A673 (cell line): Measurements from ENCODE around the gene ZNF880. TPM values are rescaled to one million over a fixed set of nuclear protein-coding genes. Genes with fewer than 3 reads are reported as not detected.

Experiments used
- BruUV-seq: library from RNA; stranded (reverse); fragments of 400-500 nt; replicated peaks from 2 replicates; lab custom pipeline; 2021; lab: Mats Ljungman, UMichigan
- CTCF ChIA-PET: fragments of 300-600 bp; sonication (Branson Sonifier 250); formaldehyde crosslinking; loops from one replicate; lab custom pipeline; 2022; ENCODE audit warnings: antibody characterized with exemption; lab: Charles Lee
- POLR2A ChIA-PET: fragments of 300-600 bp; sonication (Branson Sonifier 250); formaldehyde crosslinking; loops from one replicate; lab custom pipeline; 2022; ENCODE audit warnings: antibody characterized with exemption; ENCODE audit not compliant: low non-redundant PET; lab: Charles Lee
- DNase-seq: peaks from one replicate; pipeline ENCODE4 v3.0.0-alpha.2; 2015; ENCODE audit warnings: low spot score
- H3K27ac ChIP-seq: fragments of 200-600 bp; sonication (generic); 2 replicates; pipeline ENCODE4 v1.5.1; 2016; ENCODE audit warnings: mixed run types, low read depth, mild to moderate bottlenecking, mixed read lengths, antibody characterized with exemption, low read length; ENCODE audit not compliant: poor library complexity, severe bottlenecking
- H3K27me3 ChIP-seq: fragments of 200-600 bp; sonication (generic); replicated peaks from 2 replicates; pipeline ENCODE4 v1.6.1; 2017; ENCODE audit warnings: mixed run types, low read depth, mild to moderate bottlenecking, mixed read lengths, antibody characterized with exemption, low read length; ENCODE audit not compliant: insufficient read depth, poor library complexity
- H3K36me3 ChIP-seq: fragments of 200-600 bp; sonication (generic); 2 replicates; pipeline ENCODE4 v1.6.1; 2016; ENCODE audit warnings: mixed run types, mild to moderate bottlenecking, mixed read lengths, antibody characterized with exemption, low read length; ENCODE audit not compliant: insufficient read depth, poor library complexity, severe bottlenecking
- H3K4me1 ChIP-seq: fragments of 200-600 bp; sonication (generic); 2 replicates; pipeline ENCODE4 v1.6.1; 2017; ENCODE audit warnings: mixed run types, mild to moderate bottlenecking, mixed read lengths, antibody characterized with exemption, low read length; ENCODE audit not compliant: insufficient read depth, poor library complexity, severe bottlenecking
- H3K4me3 ChIP-seq: fragments of 200-600 bp; sonication (generic); 2 replicates; pipeline ENCODE4 v1.5.1; 2016; ENCODE audit warnings: low read depth, mixed run types, mild to moderate bottlenecking, mixed read lengths, low read length; ENCODE audit not compliant: poor library complexity, severe bottlenecking
- H3K9me3 ChIP-seq: fragments of 200-600 bp; sonication (generic); 2 replicates; pipeline ENCODE4 v1.6.1; 2016; ENCODE audit warnings: mixed run types, low read depth, mild to moderate bottlenecking, mixed read lengths, antibody characterized with exemption, low read length; ENCODE audit not compliant: poor library complexity, severe bottlenecking
- EZH2 ChIP-seq: fragments of 200-600 bp; sonication (generic); IDR thresholded peaks from 2 replicates; pipeline ENCODE4 v1.6.1; 2017; ENCODE audit warnings: borderline replicate concordance, low read depth, mild to moderate bottlenecking, mixed read lengths, antibody characterized with exemption, low read length; ENCODE audit not compliant: poor library complexity, severe bottlenecking
- intact Hi-C: fragments of 100-400 bp; cut with micrococcal nuclease; formaldehyde crosslinking; loops from one replicate; pipeline ENCODE4 v1.10.0; 2022; ENCODE audit not compliant: unreplicated experiment
- total RNA-seq: library from RNA; stranded (reverse); gene quantifications from 2 replicates; pipeline ENCODE4 v1.2.3, GENCODE V29; 2021
- TF ChIP-seq, protein P1 (sequence below): fragments of 300-800, 200-600 bp; sonication (generic); conservative IDR thresholded peaks from 2 replicates; pipeline ENCODE4 v1.5.1; 2017; ENCODE audit warnings: low read depth, mild to moderate bottlenecking, antibody characterized with exemption, low read length, moderate library complexity, mixed read lengths

ZNF880 gene
- total RNA-seq, 1 experiment from 2014 or later: 3.7 TPM

DNA sequence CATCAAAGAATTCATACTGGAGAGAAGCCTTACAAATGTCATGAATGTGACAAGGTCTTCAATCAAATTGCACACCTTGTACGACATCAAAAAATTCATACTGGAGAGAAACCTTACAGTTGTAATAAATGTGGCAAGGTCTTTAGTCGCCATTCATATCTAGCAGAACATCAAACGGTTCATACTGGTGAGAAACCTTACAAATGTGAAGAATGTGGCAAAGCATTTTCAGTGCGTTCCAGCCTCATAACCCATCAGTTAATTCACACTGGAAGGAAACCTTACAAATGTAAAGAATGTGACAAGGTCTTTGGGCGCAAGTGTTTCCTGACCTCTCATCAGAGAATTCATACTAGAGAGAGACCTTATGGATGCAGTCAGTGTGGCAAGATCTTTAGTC is 46.0 kb downstream of the ZNF880 start:
- peaks cover 24% of the 10 kb centered on the region for H3K9me3 ChIP-seq
- no TSS peak for BruUV-seq
- ChIA-PET POLR2A (no interaction called here), CTCF (no interaction called here)
- H3K27me3 ChIP-seq: no peaks in the 10 kb centered on the region
- H3K4me1 ChIP-seq: no peaks in the 10 kb centered on the region
- no peak for DNase-seq
- intact Hi-C loops: no loop called here
- H3K4me3 ChIP-seq: no peak overlapping the region
- H3K27ac ChIP-seq: no peak overlapping the region
- no peaks in the 10 kb centered on the region for H3K36me3 ChIP-seq
- TF ChIP-seq EZH2: no peak
- TF ChIP-seq, protein P1, sequence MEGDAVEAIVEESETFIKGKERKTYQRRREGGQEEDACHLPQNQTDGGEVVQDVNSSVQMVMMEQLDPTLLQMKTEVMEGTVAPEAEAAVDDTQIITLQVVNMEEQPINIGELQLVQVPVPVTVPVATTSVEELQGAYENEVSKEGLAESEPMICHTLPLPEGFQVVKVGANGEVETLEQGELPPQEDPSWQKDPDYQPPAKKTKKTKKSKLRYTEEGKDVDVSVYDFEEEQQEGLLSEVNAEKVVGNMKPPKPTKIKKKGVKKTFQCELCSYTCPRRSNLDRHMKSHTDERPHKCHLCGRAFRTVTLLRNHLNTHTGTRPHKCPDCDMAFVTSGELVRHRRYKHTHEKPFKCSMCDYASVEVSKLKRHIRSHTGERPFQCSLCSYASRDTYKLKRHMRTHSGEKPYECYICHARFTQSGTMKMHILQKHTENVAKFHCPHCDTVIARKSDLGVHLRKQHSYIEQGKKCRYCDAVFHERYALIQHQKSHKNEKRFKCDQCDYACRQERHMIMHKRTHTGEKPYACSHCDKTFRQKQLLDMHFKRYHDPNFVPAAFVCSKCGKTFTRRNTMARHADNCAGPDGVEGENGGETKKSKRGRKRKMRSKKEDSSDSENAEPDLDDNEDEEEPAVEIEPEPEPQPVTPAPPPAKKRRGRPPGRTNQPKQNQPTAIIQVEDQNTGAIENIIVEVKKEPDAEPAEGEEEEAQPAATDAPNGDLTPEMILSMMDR: no peak

DNA sequence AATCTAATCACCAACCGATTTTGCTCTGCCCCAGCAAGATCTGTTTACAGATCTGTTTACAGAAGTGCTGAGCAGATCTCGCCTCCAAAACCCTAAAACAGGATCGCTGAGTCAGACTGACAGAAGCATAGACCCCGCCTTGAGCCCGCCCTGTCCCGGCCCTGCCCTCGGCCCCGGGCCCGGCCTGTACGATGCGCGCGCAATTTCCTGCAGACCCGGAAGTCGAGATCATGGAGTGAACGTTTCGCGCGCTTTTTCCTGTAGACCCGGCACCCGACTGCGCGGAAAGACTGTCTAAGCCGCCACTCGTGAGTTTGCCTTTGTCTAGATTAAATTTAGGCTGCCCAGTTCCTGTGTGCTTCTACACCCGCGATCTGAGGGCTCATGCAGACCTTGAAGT is 59.2 kb downstream of the ZNF880 start, which contains the start of gene ZNF534:
Gene ZNF534, plus strand, starts transcription at position 212 of the 400 bp plus-strand sequence. CDS start 2,327 bp downstream, outside the sequence.
- no peak for DNase-seq
- Histone ChIP-seq H3K27ac (no peak within 1 kb of the TSS), H3K9me3 (peaks cover under 1% of the 10 kb centered on the region), H3K27me3 (no peaks in the 10 kb centered on the region), H3K36me3 (no peaks in the 10 kb centered on the region), H3K4me1 (no peaks in the 10 kb centered on the region), H3K4me3 (no peak within 1 kb of the TSS)
- POLR2A ChIA-PET: interaction anchor here (0.7 kb wide), 1 partner anchor 741 kb away, joined by 15 read pairs; no protein-coding TSS in a partner anchor
- CTCF ChIA-PET: no interaction called here
- BruUV-seq: no TSS peak
- TF ChIP-seq EZH2: no peak
- intact Hi-C loops: no loop called here

Other genes with a start within 250 kb of the ZNF880 start
- gene ZNF616, start 230.0 kb upstream of the ZNF880 start, total RNA-seq: 15.7 and 17.1 TPM in 2 replicates
- gene ZNF836, start 198.3 kb upstream of the ZNF880 start, total RNA-seq: 6.1 and 7.7 TPM in 2 replicates
- 316 and 324 TPM in 2 replicates for gene PPP2R1A, start 179.9 kb upstream of the ZNF880 start, total RNA-seq
- gene ZNF766, start 100.3 kb upstream of the ZNF880 start, total RNA-seq: 19.6 and 22.0 TPM in 2 replicates
- 19.4 and 20.7 TPM in 2 replicates for gene ZNF480, start 72.8 kb upstream of the ZNF880 start, total RNA-seq
- gene ZNF610, start 33.7 kb upstream of the ZNF880 start, total RNA-seq: 2.3 and 3.4 TPM in 2 replicates
- gene ZNF528, start 27.9 kb downstream of the ZNF880 start, total RNA-seq: 2.4 and 4.3 TPM in 2 replicates
- not detected in 2 replicates for gene ZNF534, start 59.2 kb downstream of the ZNF880 start, total RNA-seq
- 0.69 and 1.1 TPM in 2 replicates for gene ZNF578, start 83.6 kb downstream of the ZNF880 start, total RNA-seq
- gene ZNF808, start 157.7 kb downstream of the ZNF880 start, total RNA-seq: 15.1 and 19.1 TPM in 2 replicates
- gene ZNF701, start 200.4 kb downstream of the ZNF880 start, total RNA-seq: 9.8 and 14.7 TPM in 2 replicates